ENCODE results near the gene WDR70. TPM values are rescaled to one million over a fixed set of nuclear protein-coding genes. Genes with fewer than 3 reads are reported as not detected.

WDR70 gene
- total RNA-seq, 4 donors from 2014 or later = 25.3 to 122 (median 48.8) TPM

DNA sequence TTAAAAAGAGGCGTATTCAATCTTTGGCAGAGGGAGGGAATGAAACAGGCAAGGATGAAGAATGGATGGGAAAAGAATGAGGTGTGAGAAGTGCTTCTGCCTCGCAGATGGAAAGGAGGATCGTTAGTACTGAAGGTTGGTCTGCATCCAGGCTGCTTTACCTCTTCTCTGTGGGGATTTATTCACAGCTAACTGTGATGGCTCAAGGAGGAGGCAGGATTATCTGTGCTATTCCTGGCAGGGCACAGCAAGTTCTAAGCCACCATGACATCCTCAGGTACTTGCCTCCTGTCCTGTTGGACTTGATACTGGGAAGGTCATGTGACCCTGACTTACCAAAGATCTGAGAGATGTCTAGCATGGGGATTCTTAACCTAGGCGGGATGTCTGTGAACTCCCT lies 376.5 kb downstream of the WDR70 start:
- DNase-seq = no peak
- intact Hi-C loops (cut with DNase I; ENCODE audit: low total_unique reads) = no loop called here

DNA sequence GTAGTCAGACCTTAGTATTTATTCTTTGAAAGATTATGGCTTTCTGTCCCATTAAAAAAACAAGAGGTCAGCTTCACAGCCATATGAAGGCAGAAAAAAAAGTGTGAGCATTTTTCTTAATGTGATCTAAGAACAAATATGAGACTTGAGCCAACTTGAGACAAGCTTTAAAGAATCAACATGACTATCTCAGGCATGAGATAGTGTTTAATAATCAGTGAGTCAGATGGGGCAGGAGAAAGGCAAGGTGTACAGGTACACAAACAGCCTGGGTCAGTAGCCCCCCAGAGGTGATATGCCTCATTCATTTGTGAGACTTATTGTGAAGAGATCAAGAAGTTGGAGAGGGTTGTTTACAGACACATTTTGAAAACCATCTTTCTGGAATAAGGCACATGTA lies 377.1 kb downstream of the WDR70 start:
- Histone ChIP-seq H3K27me3 (no peaks in the 10 kb centered on the region), H3K36me3 (no peaks in the 10 kb centered on the region), H3K27ac (no peak overlapping the region), H3K4me3 (no peak overlapping the region), H3K4me1 (no peaks in the 10 kb centered on the region), H3K9me3 (no peaks in the 10 kb centered on the region)
- DNase-seq = no peak
- intact Hi-C loops (cut with DNase I; ENCODE audit: low total_unique reads) = no loop called here
- no peak for TF ChIP-seq POLR2A (IDR thresholded peaks at IDR 0.05)
- TF ChIP-seq, protein P1, sequence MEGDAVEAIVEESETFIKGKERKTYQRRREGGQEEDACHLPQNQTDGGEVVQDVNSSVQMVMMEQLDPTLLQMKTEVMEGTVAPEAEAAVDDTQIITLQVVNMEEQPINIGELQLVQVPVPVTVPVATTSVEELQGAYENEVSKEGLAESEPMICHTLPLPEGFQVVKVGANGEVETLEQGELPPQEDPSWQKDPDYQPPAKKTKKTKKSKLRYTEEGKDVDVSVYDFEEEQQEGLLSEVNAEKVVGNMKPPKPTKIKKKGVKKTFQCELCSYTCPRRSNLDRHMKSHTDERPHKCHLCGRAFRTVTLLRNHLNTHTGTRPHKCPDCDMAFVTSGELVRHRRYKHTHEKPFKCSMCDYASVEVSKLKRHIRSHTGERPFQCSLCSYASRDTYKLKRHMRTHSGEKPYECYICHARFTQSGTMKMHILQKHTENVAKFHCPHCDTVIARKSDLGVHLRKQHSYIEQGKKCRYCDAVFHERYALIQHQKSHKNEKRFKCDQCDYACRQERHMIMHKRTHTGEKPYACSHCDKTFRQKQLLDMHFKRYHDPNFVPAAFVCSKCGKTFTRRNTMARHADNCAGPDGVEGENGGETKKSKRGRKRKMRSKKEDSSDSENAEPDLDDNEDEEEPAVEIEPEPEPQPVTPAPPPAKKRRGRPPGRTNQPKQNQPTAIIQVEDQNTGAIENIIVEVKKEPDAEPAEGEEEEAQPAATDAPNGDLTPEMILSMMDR (IDR thresholded peaks at IDR 0.05) = no peak

More for the DNA sequence above, 376.5 kb downstream of the WDR70 start:
- Histone ChIP-seq H3K9me3 (no peaks in the 10 kb centered on the region), H3K27me3 (no peaks in the 10 kb centered on the region), H3K36me3 (no peaks in the 10 kb centered on the region), H3K4me3 (no peak overlapping the region), H3K4me1 (no peaks in the 10 kb centered on the region), H3K27ac (no peak overlapping the region)
- no peak for TF ChIP-seq POLR2A (IDR thresholded peaks at IDR 0.05)
- TF ChIP-seq, protein P1 (IDR thresholded peaks at IDR 0.05) = no peak

DNA sequence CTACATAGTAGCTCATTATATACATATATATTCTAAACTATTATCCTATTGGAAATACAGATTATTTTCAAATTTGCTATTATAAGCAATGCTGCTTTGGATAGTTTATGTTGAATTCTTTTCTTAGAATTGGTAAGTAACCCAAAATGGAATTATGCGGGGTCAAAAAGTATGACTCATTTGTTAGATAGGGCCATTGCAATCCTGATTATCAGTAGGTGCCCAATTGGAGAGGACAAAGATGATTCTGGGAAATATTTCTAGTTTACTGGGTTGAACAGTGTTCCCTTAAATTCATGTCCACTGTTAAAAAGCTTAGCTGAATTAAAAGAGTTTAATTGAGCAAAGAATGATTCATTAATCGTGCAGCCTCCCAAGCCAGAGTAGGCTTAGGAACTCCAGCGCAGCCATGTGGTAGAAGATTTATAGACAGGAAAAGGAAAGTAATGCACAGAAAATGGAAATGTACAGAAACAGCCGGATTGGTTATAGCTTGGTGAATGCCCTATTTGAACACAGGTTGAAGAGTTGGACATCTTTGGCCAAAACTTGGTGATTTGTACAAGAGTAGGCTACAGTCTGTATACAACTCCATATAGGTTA lies 379.0 kb downstream of the WDR70 start:
- Histone ChIP-seq H3K4me3 (no peak overlapping the region), H3K36me3 (no peaks in the 10 kb centered on the region), H3K27ac (no peak overlapping the region), H3K4me1 (no peaks in the 10 kb centered on the region), H3K9me3 (no peaks in the 10 kb centered on the region), H3K27me3 (no peaks in the 10 kb centered on the region)
- no peak for DNase-seq
- intact Hi-C loops (cut with DNase I; ENCODE audit: low total_unique reads) = no loop called here
- no peak for TF ChIP-seq POLR2A (IDR thresholded peaks at IDR 0.05)
- TF ChIP-seq, protein P1 (IDR thresholded peaks at IDR 0.05) = no peak

DNA sequence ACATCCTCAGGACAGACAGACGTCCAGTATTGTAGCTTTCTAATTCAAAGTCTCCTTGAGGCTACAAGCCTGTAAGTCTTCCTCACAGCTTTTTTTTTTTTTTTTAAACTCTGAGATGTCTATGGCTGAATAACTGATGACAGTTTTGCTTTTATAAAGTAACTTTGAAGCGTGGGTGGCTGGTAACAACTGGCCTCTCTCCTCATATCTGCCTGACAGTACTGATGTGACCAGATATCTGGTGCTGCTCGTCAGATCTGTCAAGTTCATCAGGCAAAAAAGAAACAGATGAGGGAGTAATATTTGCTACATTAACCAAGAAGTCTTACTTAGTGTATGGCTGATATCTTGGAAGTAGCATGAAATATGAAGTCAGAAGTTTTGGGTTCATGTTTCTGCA lies 388.1 kb downstream of the WDR70 start:
- no peak for TF ChIP-seq POLR2A (IDR thresholded peaks at IDR 0.05)
- TF ChIP-seq, protein P1 (IDR thresholded peaks at IDR 0.05) = no peak
- Histone ChIP-seq H3K27me3 (no peaks in the 10 kb centered on the region), H3K36me3 (no peaks in the 10 kb centered on the region), H3K4me3 (no peak overlapping the region), H3K9me3 (no peaks in the 10 kb centered on the region), H3K27ac (no peak overlapping the region), H3K4me1 (no peaks in the 10 kb centered on the region)
- DNase-seq = no peak
- intact Hi-C loops (cut with DNase I; ENCODE audit: low total_unique reads) = no loop called here

DNA sequence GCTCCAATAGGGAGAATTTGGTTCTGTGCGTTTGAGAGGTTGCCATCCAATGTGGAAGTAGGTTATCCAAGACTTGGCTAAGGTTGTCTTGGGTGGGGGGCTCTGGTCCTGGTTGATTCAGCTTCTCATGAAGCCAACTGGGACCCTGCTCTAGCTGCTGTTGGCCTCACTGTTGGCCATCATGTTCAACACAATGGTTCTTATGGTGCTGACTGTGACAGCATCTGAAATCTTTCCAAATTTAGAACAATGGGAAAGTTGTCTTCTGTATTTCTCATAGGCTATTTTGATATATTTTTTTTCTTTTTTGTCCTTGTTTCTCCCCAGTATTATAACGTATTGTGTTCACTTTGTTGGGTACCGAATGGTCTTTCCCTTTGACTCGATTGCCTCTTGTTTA lies 388.8 kb downstream of the WDR70 start:
- no peak for DNase-seq
- Histone ChIP-seq H3K27ac (no peak overlapping the region), H3K9me3 (no peaks in the 10 kb centered on the region)

More for the DNA sequence above, 388.8 kb downstream of the WDR70 start:
- intact Hi-C loops (cut with DNase I; ENCODE audit: low total_unique reads) = no loop called here
- Histone ChIP-seq H3K27me3 (no peaks in the 10 kb centered on the region), H3K36me3 (no peaks in the 10 kb centered on the region), H3K4me1 (no peaks in the 10 kb centered on the region), H3K4me3 (no peak overlapping the region)
- TF ChIP-seq POLR2A (IDR thresholded peaks at IDR 0.05) = no peak
- TF ChIP-seq, protein P1 (IDR thresholded peaks at IDR 0.05) = no peak

Data from uterus (tissue), 4 donors.